Thyroid gland (tissue), 4 donors: ENCODE data around the gene PANK3. TPM values are rescaled to one million over a fixed set of nuclear protein-coding genes. Genes with fewer than 3 reads are reported as not detected.
A peak's percentile ranks its signal among the peaks of the same experiment; 100 is the strongest.
"Not testable (repeated sequence)": the region's sequence is repeated elsewhere in the genome, so short reads cannot be mapped to it uniquely, and the experiment has no call there.

ENCODE experiments used
- DNase-seq, 2 donors: peaks; one replicate each; pipeline ENCODE4 v3.0.0-alpha.2; 2019
- H3K27ac ChIP-seq, 3 donors: fragments of 200-600 bp; sonication (generic); 1 replicate in 2 of 3; 2 replicates in 1 of 3; pipeline ENCODE4 v1.5.1; 2016 to 2019; ENCODE audit warnings: mild to moderate bottlenecking in 1 of 3, moderate library complexity in 1 of 3
- H3K27me3 ChIP-seq: fragments of 200-600 bp; sonication (generic); one replicate; pipeline ENCODE4 v1.5.1; 2019
- H3K36me3 ChIP-seq, 2 donors: fragments of 200-600 bp; sonication (generic); one replicate each; pipeline ENCODE4 v1.5.1; 2016 to 2019
- H3K4me1 ChIP-seq, 2 donors: fragments of 200-600 bp; sonication (generic); one replicate each; pipeline ENCODE4 v1.5.1; 2017 to 2019
- H3K4me3 ChIP-seq, 3 donors: fragments of 200-600 bp; sonication (generic); replicated peaks in 1 of 3; 1 replicate in 2 of 3; 2 replicates in 1 of 3; pipeline ENCODE4 v1.5.1; 2016; ENCODE audit warnings: mild to moderate bottlenecking in 1 of 3
- H3K9me3 ChIP-seq: fragments of 200-600 bp; sonication (generic); one replicate; pipeline ENCODE4 v1.5.1; 2017
- POLR2A ChIP-seq, 2 donors: fragments of 450-650 bp; IDR thresholded peaks; one replicate each; pipeline ENCODE4 v1.6.1; 2017; ENCODE audit warnings: antibody characterized with exemption in 2 of 2, mild to moderate bottlenecking in 2 of 2, moderate library complexity in 1 of 2
- WGBS, 2 donors: methylation state at CpG; one replicate each; pipeline ENCODE4 v1.1.5; 2017; 5-methylcytosine and 5-hydroxymethylcytosine counted together
- intact Hi-C: fragments of 100-400 bp; cut with DNase I; formaldehyde crosslinking; loops from one replicate; pipeline ENCODE4 v1.15.1; 2023
- total RNA-seq, 4 donors: library from RNA; depleted of rRNA; stranded (reverse); fragments of >200 nt; gene quantifications; one replicate each; pipeline ENCODE4 v1.2.3, GENCODE V29; 2016
- TF ChIP-seq, protein P1 (sequence below), 6 experiments: fragments of 200-600 bp in 3 of 6; fragments of 450-650 bp in 3 of 6; sonication (generic) in 3 of 6; IDR thresholded peaks; one replicate each; pipeline ENCODE4 v1.5.1; 2016 to 2019; ENCODE audit warnings: antibody characterized with exemption in 6 of 6, mild to moderate bottlenecking in 2 of 6, inconsistent platforms in 1 of 6, moderate library complexity in 1 of 6

The PANK3 gene
- total RNA-seq, 4 donors from 2014 or later, result 38.7 to 73.8 (median 49.3) TPM

- Histone ChIP-seq H3K4me3 (no peak overlapping the region), H3K9me3 (no peaks in the 10 kb centered on the region), H3K4me1 (peaks cover 6 to 10% of the 10 kb centered on the region in 2 donors), H3K27me3 (no peaks in the 10 kb centered on the region), H3K27ac (no peak overlapping the region), H3K36me3 (no peaks in the 10 kb centered on the region)
- no peak for DNase-seq
- WGBS, 2 donors, result 89 to 91% methylated on average over 5 of the region's 5 CpGs
- intact Hi-C loops, result no loop called here
- TF ChIP-seq, protein P1, sequence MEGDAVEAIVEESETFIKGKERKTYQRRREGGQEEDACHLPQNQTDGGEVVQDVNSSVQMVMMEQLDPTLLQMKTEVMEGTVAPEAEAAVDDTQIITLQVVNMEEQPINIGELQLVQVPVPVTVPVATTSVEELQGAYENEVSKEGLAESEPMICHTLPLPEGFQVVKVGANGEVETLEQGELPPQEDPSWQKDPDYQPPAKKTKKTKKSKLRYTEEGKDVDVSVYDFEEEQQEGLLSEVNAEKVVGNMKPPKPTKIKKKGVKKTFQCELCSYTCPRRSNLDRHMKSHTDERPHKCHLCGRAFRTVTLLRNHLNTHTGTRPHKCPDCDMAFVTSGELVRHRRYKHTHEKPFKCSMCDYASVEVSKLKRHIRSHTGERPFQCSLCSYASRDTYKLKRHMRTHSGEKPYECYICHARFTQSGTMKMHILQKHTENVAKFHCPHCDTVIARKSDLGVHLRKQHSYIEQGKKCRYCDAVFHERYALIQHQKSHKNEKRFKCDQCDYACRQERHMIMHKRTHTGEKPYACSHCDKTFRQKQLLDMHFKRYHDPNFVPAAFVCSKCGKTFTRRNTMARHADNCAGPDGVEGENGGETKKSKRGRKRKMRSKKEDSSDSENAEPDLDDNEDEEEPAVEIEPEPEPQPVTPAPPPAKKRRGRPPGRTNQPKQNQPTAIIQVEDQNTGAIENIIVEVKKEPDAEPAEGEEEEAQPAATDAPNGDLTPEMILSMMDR (IDR thresholded peaks at IDR 0.05), result no peak
- TF ChIP-seq POLR2A (IDR thresholded peaks at IDR 0.05), result no peak
Measured at GRCh38 chr5:168587987-168588386, 8.8 kb upstream of the PANK3 start.

- H3K9me3 ChIP-seq, result no peaks in the 10 kb centered on the region
- intact Hi-C loops, result no loop called here
- H3K4me1 ChIP-seq, result peaks cover 0 to under 1% of the 10 kb centered on the region in 2 donors
- TF ChIP-seq POLR2A (IDR thresholded peaks at IDR 0.05), result no peak
- TF ChIP-seq, protein P1 (IDR thresholded peaks at IDR 0.05), result no peak
- 66 to 76% methylated on average over 5 of the region's 5 CpGs for WGBS, 2 donors
- no peaks in the 10 kb centered on the region for H3K27me3 ChIP-seq
- H3K36me3 ChIP-seq, result no peaks in the 10 kb centered on the region
- H3K27ac ChIP-seq, result no peak overlapping the region
- no peak for DNase-seq
- no peak overlapping the region for H3K4me3 ChIP-seq
Measured at GRCh38 chr5:168585119-168585856, 6.1 kb upstream of the PANK3 start.

- peaks cover 4% of the 10 kb centered on the region in 2 donors for H3K4me1 ChIP-seq
- no peak for DNase-seq
- H3K4me3 ChIP-seq, result no peak overlapping the region
- no peaks in the 10 kb centered on the region for H3K9me3 ChIP-seq
- intact Hi-C loops, result no loop called here
- no peaks in the 10 kb centered on the region for H3K27me3 ChIP-seq
- no peaks in the 10 kb centered on the region for H3K36me3 ChIP-seq
- no peak overlapping the region for H3K27ac ChIP-seq
- TF ChIP-seq POLR2A (IDR thresholded peaks at IDR 0.05), result no peak
- TF ChIP-seq, protein P1 (IDR thresholded peaks at IDR 0.05), result no peak
- 73 to 74% methylated on average over 2 of the region's 2 CpGs for WGBS, 2 donors
Measured at GRCh38 chr5:168583742-168584482, 4.7 kb upstream of the PANK3 start.

DNA sequence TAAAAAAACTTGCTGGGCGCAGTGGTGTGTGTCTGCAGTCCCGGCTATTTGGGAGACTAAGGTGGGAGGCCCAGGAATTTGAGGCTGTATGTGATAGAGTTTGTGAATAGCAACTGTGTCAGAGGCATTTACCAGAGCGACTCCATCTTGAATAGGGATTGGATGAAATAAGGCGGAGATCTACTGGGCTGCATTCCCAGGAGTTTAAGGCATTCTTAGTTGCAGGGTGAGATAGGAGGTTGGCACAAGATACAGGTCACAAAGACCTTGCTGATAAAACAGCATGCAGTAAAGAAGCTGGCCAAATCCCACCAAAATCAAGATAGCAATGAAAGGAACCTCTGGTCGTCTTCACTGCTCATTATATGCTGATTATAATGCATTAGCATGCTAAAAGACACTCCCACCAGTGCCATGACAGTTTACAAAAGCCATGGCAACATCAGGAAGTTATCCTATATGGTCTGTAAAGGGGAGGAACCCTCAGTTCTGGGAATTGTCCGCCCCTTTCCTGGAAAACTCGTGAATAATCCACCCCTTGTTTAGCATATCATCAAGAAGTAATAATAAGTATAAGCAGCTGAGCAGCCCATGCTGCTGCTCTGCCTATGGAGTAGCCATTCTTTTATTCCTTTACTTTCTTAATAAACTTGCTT is 1.8 kb upstream of the PANK3 start:
- WGBS, 2 donors, result 91 to 92% methylated on average over 7 of the region's 7 CpGs
- H3K4me3 ChIP-seq, H3K36me3 ChIP-seq, H3K27ac ChIP-seq, DNase-seq, H3K27me3 ChIP-seq, intact Hi-C loops, H3K9me3 ChIP-seq: not testable (repeated sequence)
- H3K4me1 ChIP-seq, result peaks cover 18 to 23% of the 10 kb centered on the region in 2 donors

- Histone ChIP-seq H3K4me3 (peak overlapping the region in 1 of 3 donors; percentile 76), H3K9me3 (no peaks in the 10 kb centered on the region), H3K27me3 (no peaks in the 10 kb centered on the region), H3K4me1 (peaks cover 26 to 31% of the 10 kb centered on the region in 2 donors), H3K27ac (peak overlapping the region; percentile 74 to 95 (median 90)), H3K36me3 (no peaks in the 10 kb centered on the region)
- no peak for TF ChIP-seq POLR2A (IDR thresholded peaks at IDR 0.05)
- TF ChIP-seq, protein P1 (IDR thresholded peaks at IDR 0.05), result no peak
- intact Hi-C loops, result no loop called here
- WGBS, 2 donors, result 31 to 43% methylated on average over 3 of the region's 3 CpGs
- DNase-seq, result no peak
Measured at GRCh38 chr5:168580227-168580508, 1.0 kb upstream of the PANK3 start.
